Activated naive CD4-positive, alpha-beta T cell treated with anti-CD3 and anti-CD28 coated beads, Interleukin-2, amount 10 ng/mL, durations not matched to agents 7 days and 5 days (primary cell): Measurements from ENCODE around the gene SLC20A1.

Experiments used
- CTCF ChIA-PET: fragments of 350-600 bp; sonication (Branson Sonifier 250); formaldehyde crosslinking; loops from one replicate; lab custom pipeline; 2021; ENCODE audit warnings: antibody characterized with exemption; lab: Charles Lee
- DNase-seq: peaks from one replicate; pipeline ENCODE4 v3.0.0-alpha.2; 2020
- H3K27ac Mint-ChIP-seq: one replicate; pipeline ENCODE4 v1.8.0; 2021; ENCODE audit warnings: mild to moderate bottlenecking, moderate library complexity, mixed read lengths
- H3K27me3 Mint-ChIP-seq: one replicate; pipeline ENCODE4 v1.8.0; 2021; ENCODE audit warnings: mild to moderate bottlenecking, mixed read lengths
- H3K36me3 Mint-ChIP-seq: one replicate; pipeline ENCODE4 v1.8.0; 2021; ENCODE audit warnings: mixed read lengths
- H3K4me1 Mint-ChIP-seq: one replicate; pipeline ENCODE4 v1.8.0; 2021; ENCODE audit warnings: mixed read lengths
- H3K4me3 Mint-ChIP-seq: one replicate; pipeline ENCODE4 v1.8.0; 2021; ENCODE audit warnings: mild to moderate bottlenecking, moderate library complexity, mixed read lengths
- H3K9me3 Mint-ChIP-seq: one replicate; pipeline ENCODE4 v1.8.0; 2021; ENCODE audit warnings: mixed read lengths

SLC20A1 gene

DNA sequence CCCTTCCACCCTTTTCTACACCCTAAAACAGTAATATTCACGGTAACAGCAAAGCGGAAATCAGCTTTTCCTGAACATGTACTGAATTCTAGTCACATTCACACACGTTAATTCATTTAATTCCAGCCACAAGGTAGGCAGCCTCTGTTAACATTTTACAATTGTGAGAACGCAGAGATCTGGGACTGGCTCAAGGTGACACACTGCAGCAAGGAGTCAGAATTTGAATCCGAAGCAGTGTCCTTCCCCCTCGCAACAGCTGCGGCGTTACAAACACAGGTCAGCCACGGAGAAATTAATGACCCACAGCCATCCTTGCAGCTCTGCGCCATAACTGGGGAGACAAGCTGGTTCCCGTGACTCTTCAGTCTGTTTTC lies 818 bp upstream of the SLC20A1 start:
- Mint-ChIP-seq H3K4me1 (peaks cover 68% of the 10 kb centered on the region), H3K9me3 (no peaks in the 10 kb centered on the region), H3K4me3 (peak overlapping the region; percentile 99), H3K36me3 (peaks cover 53% of the 10 kb centered on the region), H3K27me3 (no peaks in the 10 kb centered on the region), H3K27ac (peak overlapping the region; percentile 93)
- CTCF ChIA-PET = interaction anchor here (0.7 to 9.8 kb wide), 5 partner anchors 9 to 164 kb away, joined by 3 to 154 read pairs (median 18); no protein-coding TSS in a partner anchor
- DNase-seq = no peak

DNA sequence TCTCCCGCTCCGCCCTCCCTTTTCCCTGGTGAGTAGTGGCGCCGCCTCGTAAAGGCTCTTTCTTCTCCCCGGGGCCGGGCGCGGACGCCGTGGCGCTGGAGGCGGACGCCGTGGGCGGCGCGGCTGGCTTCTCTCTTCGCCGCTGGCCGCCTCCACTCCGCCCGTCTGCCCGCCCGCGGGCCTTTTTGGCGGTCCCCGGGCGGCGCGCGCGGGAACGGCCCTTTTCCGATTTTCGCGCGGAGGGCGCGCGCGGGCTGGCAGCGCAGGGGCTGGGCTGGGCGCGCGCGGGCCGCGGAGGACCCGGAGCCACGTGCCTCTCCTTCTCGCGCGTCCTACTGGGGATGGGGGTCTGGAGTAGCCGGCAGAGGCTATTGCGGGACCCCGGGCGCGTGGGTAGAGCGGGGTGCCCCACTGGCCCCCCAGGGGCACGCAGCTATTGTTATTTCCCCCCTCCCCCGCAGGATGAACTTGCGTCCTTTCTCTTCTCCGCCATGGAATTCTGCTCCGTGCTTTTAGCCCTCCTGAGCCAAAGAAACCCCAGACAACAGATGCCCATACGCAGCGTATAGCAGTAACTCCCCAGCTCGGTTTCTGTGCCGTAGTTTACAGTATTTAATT lies 472 bp downstream of the SLC20A1 start:
- no peaks in the 10 kb centered on the region for H3K27me3 Mint-ChIP-seq
- peak overlapping the region; percentile 87 for H3K27ac Mint-ChIP-seq
- CTCF ChIA-PET = interaction anchor here (1.0 to 9.8 kb wide), 6 partner anchors 17 to 80 kb away, joined by 3 to 154 read pairs (median 12); no protein-coding TSS in a partner anchor
- peaks cover 61% of the 10 kb centered on the region for H3K36me3 Mint-ChIP-seq
- H3K4me1 Mint-ChIP-seq = peaks cover 69% of the 10 kb centered on the region
- no peaks in the 10 kb centered on the region for H3K9me3 Mint-ChIP-seq
- DNase-seq = peak; percentile 66
- peak overlapping the region; percentile 99 for H3K4me3 Mint-ChIP-seq

DNA sequence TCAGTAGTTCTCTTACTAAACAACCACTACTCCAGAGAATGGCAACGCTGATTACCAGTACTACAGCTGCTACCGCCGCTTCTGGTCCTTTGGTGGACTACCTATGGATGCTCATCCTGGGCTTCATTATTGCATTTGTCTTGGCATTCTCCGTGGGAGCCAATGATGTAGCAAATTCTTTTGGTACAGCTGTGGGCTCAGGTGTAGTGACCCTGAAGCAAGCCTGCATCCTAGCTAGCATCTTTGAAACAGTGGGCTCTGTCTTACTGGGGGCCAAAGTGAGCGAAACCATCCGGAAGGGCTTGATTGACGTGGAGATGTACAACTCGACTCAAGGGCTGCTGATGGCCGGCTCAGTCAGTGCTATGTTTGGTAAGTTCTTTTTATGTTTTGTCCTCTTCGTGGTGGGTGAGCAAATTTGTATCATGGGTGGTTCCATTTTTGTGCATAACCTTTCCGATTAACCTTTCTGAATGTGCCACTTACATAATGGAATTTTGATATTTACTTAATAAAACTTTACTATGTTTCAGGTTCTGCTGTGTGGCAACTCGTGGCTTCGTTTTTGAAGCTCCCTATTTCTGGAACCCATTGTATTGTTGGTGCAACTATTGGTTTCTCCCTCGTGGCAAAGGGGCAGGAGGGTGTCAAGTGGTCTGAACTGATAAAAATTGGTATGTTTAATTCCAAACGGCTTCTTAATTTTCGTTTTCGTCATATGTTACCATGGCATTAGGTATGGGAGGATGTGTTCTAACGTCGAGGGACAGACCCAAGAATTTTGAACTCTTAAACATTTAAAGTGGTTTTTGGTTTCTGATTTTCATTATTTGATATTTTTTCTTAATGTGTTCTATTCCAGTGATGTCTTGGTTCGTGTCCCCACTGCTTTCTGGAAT lies 1.3 kb downstream of the SLC20A1 start:
- CTCF ChIA-PET = interaction anchor here (0.8 to 9.8 kb wide), 6 partner anchors 18 to 79 kb away, joined by 3 to 154 read pairs (median 12); no protein-coding TSS in a partner anchor
- peaks cover 66% of the 10 kb centered on the region for H3K36me3 Mint-ChIP-seq
- peak overlapping the region; percentile 99 for H3K4me3 Mint-ChIP-seq
- no peaks in the 10 kb centered on the region for H3K27me3 Mint-ChIP-seq
- H3K4me1 Mint-ChIP-seq = peaks cover 70% of the 10 kb centered on the region
- H3K27ac Mint-ChIP-seq = peak overlapping the region; percentile 81
- no peaks in the 10 kb centered on the region for H3K9me3 Mint-ChIP-seq
- no peak for DNase-seq

DNA sequence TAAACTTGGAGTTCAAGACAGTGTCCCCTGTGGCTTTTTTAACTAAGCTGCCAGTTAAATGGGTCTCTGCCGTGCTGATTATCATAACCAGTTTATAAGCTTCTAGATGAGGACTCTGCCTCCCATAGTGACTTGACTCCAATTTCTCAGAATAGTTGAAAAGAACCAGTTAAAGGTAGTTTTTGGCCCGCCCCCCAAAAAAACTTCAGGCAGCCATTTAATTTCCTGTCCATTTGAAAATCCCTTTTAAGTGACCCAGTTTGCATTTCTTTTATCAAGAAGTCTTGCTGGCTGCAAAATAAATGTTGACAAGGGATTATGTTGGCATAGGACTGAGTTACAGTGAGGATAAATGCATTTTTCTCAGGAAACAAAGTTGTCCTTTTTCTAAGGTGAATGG lies 2.3 kb downstream of the SLC20A1 start:
- DNase-seq = peak; percentile 37
- no peaks in the 10 kb centered on the region for H3K27me3 Mint-ChIP-seq
- H3K36me3 Mint-ChIP-seq = peaks cover 70% of the 10 kb centered on the region
- H3K27ac Mint-ChIP-seq = peak overlapping the region; percentile 81
- no peaks in the 10 kb centered on the region for H3K9me3 Mint-ChIP-seq
- peaks cover 70% of the 10 kb centered on the region for H3K4me1 Mint-ChIP-seq
- CTCF ChIA-PET = interaction anchor here (0.8 to 9.8 kb wide), 4 partner anchors 19 to 78 kb away, joined by 3 to 154 read pairs (median 28); no protein-coding TSS in a partner anchor
- peak overlapping the region; percentile 99 for H3K4me3 Mint-ChIP-seq

DNA sequence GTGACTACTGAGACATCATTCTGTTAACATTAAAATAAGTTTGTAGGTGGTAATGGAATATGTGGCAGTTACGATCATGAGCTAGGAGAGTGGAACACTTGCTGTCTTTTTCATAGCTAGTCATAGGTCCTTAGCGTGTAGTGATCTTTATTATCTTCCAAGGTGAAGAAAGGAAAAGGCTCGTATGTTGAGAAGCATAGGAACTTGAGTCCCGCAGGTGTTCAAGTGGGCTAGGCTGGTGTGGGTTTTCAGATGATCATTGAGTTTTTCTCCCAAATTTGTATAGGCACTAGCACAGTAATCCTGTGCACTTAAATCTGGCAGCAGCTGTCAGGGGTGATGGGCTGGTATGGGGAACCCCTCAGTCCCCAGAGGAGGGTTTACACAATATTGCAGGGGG lies 10.9 kb downstream of the SLC20A1 start:
- Mint-ChIP-seq H3K36me3 (peaks cover 80% of the 10 kb centered on the region), H3K27me3 (no peaks in the 10 kb centered on the region), H3K9me3 (no peaks in the 10 kb centered on the region), H3K4me3 (no peak overlapping the region), H3K27ac (no peak overlapping the region), H3K4me1 (peaks cover 73% of the 10 kb centered on the region)
- CTCF ChIA-PET = interaction anchor here (0.9 to 2.8 kb wide), 2 partner anchors 30 to 69 kb away, joined by 5 to 10 read pairs; no protein-coding TSS in a partner anchor
- no peak for DNase-seq

DNA sequence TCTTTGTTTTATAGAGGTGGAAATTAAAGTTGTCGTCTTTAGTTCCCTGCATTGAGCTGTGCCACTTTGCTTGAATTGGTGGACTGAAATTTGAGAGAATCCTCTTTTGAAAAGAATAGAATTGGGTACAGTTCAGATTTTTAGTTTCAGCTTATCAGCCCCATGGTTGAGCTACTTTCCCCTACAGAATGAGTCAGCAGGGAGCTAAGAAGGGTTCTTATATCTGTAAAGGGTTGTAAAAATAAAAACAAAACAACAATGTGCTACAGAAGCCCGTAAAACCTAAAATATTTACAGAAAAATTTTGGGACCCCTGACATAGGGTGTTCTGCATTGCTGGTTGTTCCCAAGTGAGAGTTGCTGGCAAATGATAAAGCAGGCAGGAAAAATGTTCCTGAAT lies 12.6 kb downstream of the SLC20A1 start:
- H3K27me3 Mint-ChIP-seq = no peaks in the 10 kb centered on the region
- peaks cover 80% of the 10 kb centered on the region for H3K36me3 Mint-ChIP-seq
- H3K4me1 Mint-ChIP-seq = peaks cover 62% of the 10 kb centered on the region
- DNase-seq = no peak
- H3K27ac Mint-ChIP-seq = no peak overlapping the region
- H3K4me3 Mint-ChIP-seq = no peak overlapping the region
- H3K9me3 Mint-ChIP-seq = no peaks in the 10 kb centered on the region
- CTCF ChIA-PET = interaction anchor here (1.2 to 2.2 kb wide), 3 partner anchors 33 to 67 kb away, joined by 3 to 12 read pairs (median 4); no protein-coding TSS in a partner anchor

DNA sequence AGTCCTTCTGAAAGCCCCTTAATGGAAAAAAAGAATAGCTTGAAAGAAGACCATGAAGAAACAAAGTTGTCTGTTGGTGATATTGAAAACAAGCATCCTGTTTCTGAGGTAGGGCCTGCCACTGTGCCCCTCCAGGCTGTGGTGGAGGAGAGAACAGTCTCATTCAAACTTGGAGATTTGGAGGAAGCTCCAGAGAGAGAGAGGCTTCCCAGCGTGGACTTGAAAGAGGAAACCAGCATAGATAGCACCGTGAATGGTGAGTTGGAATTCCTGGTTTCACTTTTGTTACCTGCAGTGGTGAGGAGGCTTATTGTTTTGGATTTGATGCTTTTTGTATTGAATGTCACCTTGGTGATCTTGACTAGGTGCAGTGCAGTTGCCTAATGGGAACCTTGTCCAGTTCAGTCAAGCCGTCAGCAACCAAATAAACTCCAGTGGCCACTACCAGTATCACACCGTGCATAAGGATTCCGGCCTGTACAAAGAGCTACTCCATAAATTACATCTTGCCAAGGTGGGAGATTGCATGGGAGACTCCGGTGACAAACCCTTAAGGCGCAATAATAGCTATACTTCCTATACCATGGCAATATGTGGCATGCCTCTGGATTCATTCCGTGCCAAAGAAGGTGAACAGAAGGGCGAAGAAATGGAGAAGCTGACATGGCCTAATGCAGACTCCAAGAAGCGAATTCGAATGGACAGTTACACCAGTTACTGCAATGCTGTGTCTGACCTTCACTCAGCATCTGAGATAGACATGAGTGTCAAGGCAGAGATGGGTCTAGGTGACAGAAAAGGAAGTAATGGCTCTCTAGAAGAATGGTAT lies 13.3 kb downstream of the SLC20A1 start:
- no peak for DNase-seq
- peaks cover 59% of the 10 kb centered on the region for H3K4me1 Mint-ChIP-seq
- no peak overlapping the region for H3K4me3 Mint-ChIP-seq
- H3K27me3 Mint-ChIP-seq = no peaks in the 10 kb centered on the region
- peaks cover 82% of the 10 kb centered on the region for H3K36me3 Mint-ChIP-seq
- H3K9me3 Mint-ChIP-seq = no peaks in the 10 kb centered on the region
- H3K27ac Mint-ChIP-seq = peak overlapping the region; percentile 42
- CTCF ChIA-PET = interaction anchor here (0.6 to 2.2 kb wide), 4 partner anchors 34 to 228 kb away, joined by 3 to 12 read pairs (median 4); no protein-coding TSS in a partner anchor

DNA sequence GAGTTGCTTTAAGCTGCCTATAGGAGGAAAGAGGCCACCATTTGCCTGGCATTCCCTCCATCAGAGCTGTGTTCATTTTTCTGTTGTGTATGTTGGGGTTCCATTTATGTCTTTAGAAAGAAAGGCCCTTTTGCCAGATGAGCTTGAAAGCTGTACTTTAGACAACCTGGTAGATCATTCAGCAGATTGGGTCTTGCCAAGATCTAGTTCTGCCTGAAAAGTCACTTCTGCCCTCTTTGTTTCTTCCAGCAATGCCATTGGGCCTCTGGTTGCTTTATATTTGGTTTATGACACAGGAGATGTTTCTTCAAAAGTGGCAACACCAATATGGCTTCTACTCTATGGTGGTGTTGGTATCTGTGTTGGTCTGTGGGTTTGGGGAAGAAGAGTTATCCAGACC lies 14.4 kb downstream of the SLC20A1 start:
- Mint-ChIP-seq H3K4me1 (peaks cover 55% of the 10 kb centered on the region), H3K36me3 (peaks cover 84% of the 10 kb centered on the region), H3K27ac (peak overlapping the region; percentile 45), H3K27me3 (no peaks in the 10 kb centered on the region), H3K4me3 (no peak overlapping the region), H3K9me3 (no peaks in the 10 kb centered on the region)
- no peak for DNase-seq
- CTCF ChIA-PET = interaction anchor here (2.0 to 2.2 kb wide), 2 partner anchors 35 to 66 kb away, joined by 11 to 12 read pairs; no protein-coding TSS in a partner anchor

DNA sequence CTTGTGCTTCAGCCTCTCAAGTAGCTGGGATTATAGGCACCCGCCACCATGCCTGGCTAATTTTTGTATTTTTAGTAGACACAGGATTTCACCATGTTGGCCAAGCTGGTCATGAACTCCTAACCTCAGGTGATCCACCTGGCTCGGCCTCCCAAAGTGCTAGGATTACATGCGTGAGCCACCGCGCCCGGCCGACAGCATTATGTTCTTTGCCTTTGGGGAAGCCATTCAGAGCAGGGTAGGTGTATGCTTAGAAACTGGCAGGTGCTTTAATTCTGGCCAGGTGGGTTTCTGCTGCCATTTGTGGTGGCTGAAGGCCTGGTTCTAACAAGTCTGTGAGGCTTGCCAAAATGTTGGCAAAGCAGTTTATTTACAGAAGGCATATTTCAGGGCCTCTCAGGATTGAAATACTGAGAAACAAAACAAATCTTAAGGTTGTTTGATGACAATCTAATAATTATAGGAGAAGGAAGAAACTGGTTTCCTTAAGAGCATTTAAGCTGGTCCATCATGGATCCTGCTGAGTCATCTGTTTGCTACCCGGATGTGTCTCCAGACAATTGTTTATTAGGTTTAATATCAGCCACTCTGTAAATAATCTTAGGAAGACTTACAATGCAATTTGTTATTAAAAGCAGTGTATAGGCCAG lies 16.0 kb downstream of the SLC20A1 start:
- no peaks in the 10 kb centered on the region for H3K27me3 Mint-ChIP-seq
- CTCF ChIA-PET = interaction anchor here (2.0 kb wide), 1 partner anchor 64 kb away, joined by 11 read pairs; no protein-coding TSS in a partner anchor
- H3K9me3 Mint-ChIP-seq = no peaks in the 10 kb centered on the region
- H3K4me1 Mint-ChIP-seq = peaks cover 46% of the 10 kb centered on the region
- no peak overlapping the region for H3K4me3 Mint-ChIP-seq
- peak overlapping the region; percentile 14 for H3K27ac Mint-ChIP-seq
- no peak for DNase-seq
- H3K36me3 Mint-ChIP-seq = peaks cover 80% of the 10 kb centered on the region

DNA sequence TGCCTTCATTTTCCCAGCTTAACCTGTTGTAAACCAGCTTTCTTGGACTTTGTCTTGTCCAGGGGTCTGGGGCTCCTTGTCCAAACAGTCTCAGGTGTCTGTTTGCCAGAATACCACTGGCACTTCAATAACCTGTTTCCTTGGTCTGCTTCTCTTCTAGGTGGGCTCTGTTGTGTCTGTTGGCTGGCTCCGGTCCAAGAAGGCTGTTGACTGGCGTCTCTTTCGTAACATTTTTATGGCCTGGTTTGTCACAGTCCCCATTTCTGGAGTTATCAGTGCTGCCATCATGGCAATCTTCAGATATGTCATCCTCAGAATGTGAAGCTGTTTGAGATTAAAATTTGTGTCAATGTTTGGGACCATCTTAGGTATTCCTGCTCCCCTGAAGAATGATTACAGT lies 17.0 kb downstream of the SLC20A1 start:
- no peak for DNase-seq
- H3K4me1 Mint-ChIP-seq = peaks cover 37% of the 10 kb centered on the region
- H3K27me3 Mint-ChIP-seq = no peaks in the 10 kb centered on the region
- H3K36me3 Mint-ChIP-seq = peaks cover 70% of the 10 kb centered on the region
- H3K27ac Mint-ChIP-seq = peak overlapping the region; percentile 19
- H3K4me3 Mint-ChIP-seq = no peak overlapping the region
- H3K9me3 Mint-ChIP-seq = no peaks in the 10 kb centered on the region
- CTCF ChIA-PET = interaction anchor here (1.5 kb wide), 1 partner anchor 17 kb away, joined by 3 read pairs; the partner anchor contains the start of gene SLC20A1

DNA sequence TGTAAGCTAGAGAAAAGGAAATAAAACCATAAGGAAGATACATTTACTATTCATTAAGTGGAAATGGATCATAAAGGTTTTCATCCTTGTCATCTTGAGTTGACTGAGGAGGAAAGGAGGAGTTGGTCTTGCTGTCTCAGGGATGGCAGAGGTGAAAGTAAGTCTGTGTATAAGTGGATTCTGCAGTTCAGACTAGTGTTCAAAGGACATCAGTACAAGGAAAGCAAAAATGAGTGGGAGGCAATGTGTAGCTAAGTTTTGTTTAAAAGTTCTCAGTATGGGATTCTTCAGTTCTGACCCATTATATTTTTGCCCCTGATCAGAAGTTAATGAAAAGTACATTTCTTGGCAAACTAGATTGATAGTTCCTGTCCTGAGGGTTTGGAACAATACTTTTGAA lies 18.9 kb downstream of the SLC20A1 start:
- no peak overlapping the region for H3K27ac Mint-ChIP-seq
- no peak overlapping the region for H3K4me3 Mint-ChIP-seq
- H3K9me3 Mint-ChIP-seq = no peaks in the 10 kb centered on the region
- CTCF ChIA-PET = interaction anchor here (0.8 to 2.0 kb wide), 6 partner anchors 9 to 65 kb away, joined by 4 to 10 read pairs (median 4); no protein-coding TSS in a partner anchor
- H3K27me3 Mint-ChIP-seq = no peaks in the 10 kb centered on the region
- no peak for DNase-seq
- peaks cover 17% of the 10 kb centered on the region for H3K4me1 Mint-ChIP-seq
- H3K36me3 Mint-ChIP-seq = peaks cover 51% of the 10 kb centered on the region

DNA sequence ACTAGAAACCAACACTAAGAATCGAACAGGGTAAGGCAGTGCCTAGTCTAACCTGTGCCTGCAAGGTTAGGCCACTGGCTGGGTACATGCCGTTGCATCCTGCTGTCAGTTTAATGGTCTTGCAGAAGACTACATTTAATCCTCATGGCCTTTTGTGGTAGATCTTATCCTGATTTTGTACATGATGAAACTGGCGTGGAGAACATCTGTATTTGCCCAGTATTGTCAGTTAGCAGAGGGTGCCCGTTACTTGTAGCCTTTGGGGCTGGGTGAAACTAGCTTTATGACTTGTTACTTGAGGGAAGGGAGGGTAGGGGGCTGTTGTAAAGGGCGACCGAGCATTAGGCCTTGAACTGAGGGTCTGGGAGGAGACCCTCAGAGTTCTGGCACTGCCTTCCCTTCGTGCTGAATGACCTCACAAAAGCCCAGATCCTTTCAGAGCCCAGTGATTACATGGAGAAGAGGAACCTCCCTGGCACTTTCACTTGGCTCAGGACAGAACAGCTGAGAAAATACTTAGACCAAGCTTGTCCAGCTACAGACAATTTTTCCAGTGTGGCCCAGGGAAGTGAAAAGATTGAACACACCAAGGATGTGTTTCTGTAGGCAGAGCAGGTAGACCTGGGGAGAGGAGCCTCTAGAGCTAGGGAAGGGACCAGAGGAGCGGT lies 19.5 kb downstream of the SLC20A1 start:
- peaks cover 46% of the 10 kb centered on the region for H3K36me3 Mint-ChIP-seq
- no peaks in the 10 kb centered on the region for H3K9me3 Mint-ChIP-seq
- H3K4me3 Mint-ChIP-seq = no peak overlapping the region
- H3K27ac Mint-ChIP-seq = peak overlapping the region; percentile 42
- H3K27me3 Mint-ChIP-seq = no peaks in the 10 kb centered on the region
- H3K4me1 Mint-ChIP-seq = peaks cover 12% of the 10 kb centered on the region
- CTCF ChIA-PET = interaction anchor here (0.8 to 2.0 kb wide), 8 partner anchors 10 to 65 kb away, joined by 3 to 10 read pairs (median 4); no protein-coding TSS in a partner anchor
- no peak for DNase-seq
